Peyer's patch (tissue), 4 donors: Measurements from ENCODE around the gene PSMB3. TPM values are rescaled to one million over a fixed set of nuclear protein-coding genes. Genes with fewer than 3 reads are reported as not detected.
A peak's percentile ranks its signal among the peaks of the same experiment; 100 is the strongest.

Source experiments
- DNase-seq, 3 donors: peaks; one replicate each; pipeline ENCODE4 v3.0.0-alpha.2; 2017 to 2019
- H3K27ac ChIP-seq, 4 donors: fragments of 200-600 bp; sonication (generic); one replicate each; pipeline ENCODE4 v1.5.1; 2016 to 2019
- H3K27me3 ChIP-seq, 2 donors: fragments of 200-600 bp; sonication (generic); one replicate each; pipeline ENCODE4 v1.5.1; 2019
- H3K36me3 ChIP-seq, 3 donors: fragments of 200-600 bp; sonication (generic); one replicate each; pipeline ENCODE4 v1.5.1; 2016 to 2019
- H3K4me1 ChIP-seq, 4 donors: fragments of 200-600 bp; sonication (generic); one replicate each; pipeline ENCODE4 v1.5.1; 2016 to 2019
- H3K4me3 ChIP-seq, 4 donors: fragments of 200-600 bp; sonication (generic); 1 replicate in 3 of 4; 2 replicates in 1 of 4; pipeline ENCODE4 v1.5.1; 2016 to 2019; ENCODE audit warnings: mild to moderate bottlenecking in 1 of 4
- H3K9me3 ChIP-seq, 4 donors: fragments of 200-600 bp; sonication (generic); one replicate each; pipeline ENCODE4 v1.5.1; 2016 to 2019; ENCODE audit warnings: mild to moderate bottlenecking in 1 of 4
- CTCF ChIP-seq, 6 experiments: fragments of 450-650 bp in 4 of 6; fragments of 200-600 bp in 2 of 6; sonication (generic) in 1 of 6; IDR thresholded peaks; one replicate each; pipeline ENCODE4 v1.5.1; 2017 to 2019; ENCODE audit warnings: antibody characterized with exemption in 6 of 6, mild to moderate bottlenecking in 3 of 6, moderate library complexity in 1 of 6
- POLR2A ChIP-seq, 2 donors: fragments of 450-650 bp; IDR thresholded peaks; one replicate each; pipeline ENCODE4 v1.5.1; 2017; ENCODE audit warnings: antibody characterized with exemption in 2 of 2, mild to moderate bottlenecking in 2 of 2, moderate library complexity in 2 of 2
- total RNA-seq, 4 donors: library from RNA; depleted of rRNA; stranded (reverse); fragments of >200 nt; gene quantifications; one replicate each; pipeline ENCODE4 v1.1.0, GENCODE V29; 2016

The PSMB3 gene
- total RNA-seq, 4 donors from 2014 or later = 106 to 165 (median 109) TPM

- TF ChIP-seq POLR2A (IDR thresholded peaks at IDR 0.05) = no peak
- TF ChIP-seq CTCF (IDR thresholded peaks at IDR 0.05) = no peak
- H3K27ac ChIP-seq = peak overlapping the region in 1 of 4 donors; percentile 86
- no peaks in the 10 kb centered on the region for H3K27me3 ChIP-seq
- no peaks in the 10 kb centered on the region for H3K9me3 ChIP-seq
- peaks cover 0 to 32% (median 0%) of the 10 kb centered on the region in 3 donors for H3K36me3 ChIP-seq
- DNase-seq = peak in 1 of 3 donors; percentile 19
- peaks cover 0 to 67% (median 2%) of the 10 kb centered on the region in 4 donors for H3K4me1 ChIP-seq
- no peak overlapping the region for H3K4me3 ChIP-seq
These were observed 11.7 kb upstream of the PSMB3 start for GRCh38 chr17:38740806-38741205.

DNA sequence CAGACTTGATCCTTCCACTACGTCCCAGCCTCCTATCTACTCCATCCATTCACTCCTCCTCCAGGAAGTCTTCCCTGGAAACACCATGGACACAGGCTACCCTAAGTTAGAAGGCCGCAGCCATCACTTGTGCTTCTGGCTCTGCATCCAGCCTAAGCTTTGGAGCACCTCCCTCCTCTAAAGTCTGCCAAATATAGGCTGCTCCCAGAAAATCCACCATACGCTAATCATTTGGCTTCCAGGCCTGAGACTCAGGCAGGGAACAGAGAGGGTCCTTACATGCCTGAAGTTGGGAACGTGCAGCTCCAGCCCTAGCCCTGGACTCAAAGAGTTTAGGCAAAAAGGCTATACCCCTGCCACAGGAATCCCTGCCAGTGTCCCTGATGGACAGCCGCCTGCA, 11.1 kb upstream of the PSMB3 start:
- Histone ChIP-seq H3K4me1 (peaks cover 1 to 73% (median 3%) of the 10 kb centered on the region in 4 donors), H3K36me3 (peaks cover 0 to 26% (median 0%) of the 10 kb centered on the region in 3 donors), H3K27ac (peak overlapping the region in 3 of 4 donors; percentile 59 to 86 (median 85)), H3K9me3 (no peaks in the 10 kb centered on the region), H3K27me3 (no peaks in the 10 kb centered on the region), H3K4me3 (no peak overlapping the region)
- DNase-seq = peak in 1 of 3 donors; percentile 31
- TF ChIP-seq CTCF (IDR thresholded peaks at IDR 0.05) (no peak), POLR2A (IDR thresholded peaks at IDR 0.05) (no peak)

DNA sequence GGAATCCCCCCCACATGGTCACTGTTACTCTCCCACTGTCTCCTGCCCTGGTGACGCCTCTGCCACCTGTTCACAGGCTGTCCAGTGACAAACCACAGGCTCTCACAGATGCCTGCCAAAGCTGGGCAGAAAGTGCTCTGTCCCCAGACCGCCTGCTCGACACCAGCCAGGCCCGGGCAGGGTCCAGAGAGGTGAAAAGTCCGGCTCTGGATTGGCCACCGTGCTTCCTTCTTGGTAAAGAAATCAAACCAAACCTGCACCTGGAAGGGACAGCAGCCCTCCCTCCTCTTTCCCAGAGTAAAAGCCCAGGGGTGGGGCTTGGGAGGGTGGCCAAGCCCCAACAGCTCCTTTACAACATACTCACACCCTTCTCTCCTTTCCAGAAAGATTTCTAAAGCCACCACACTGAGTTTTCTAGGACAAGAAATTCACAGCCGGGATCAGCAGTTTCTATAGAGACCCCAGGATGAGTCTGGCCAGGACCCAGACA, 10.6 kb upstream of the PSMB3 start:
- Histone ChIP-seq H3K27ac (peak overlapping the region in 3 of 4 donors; percentile 59 to 86 (median 85)), H3K4me3 (peak overlapping the region in 1 of 4 donors; percentile 9), H3K9me3 (no peaks in the 10 kb centered on the region), H3K27me3 (no peaks in the 10 kb centered on the region), H3K4me1 (peaks cover 6 to 78% (median 7%) of the 10 kb centered on the region in 4 donors), H3K36me3 (peaks cover 0 to 21% (median 0%) of the 10 kb centered on the region in 3 donors)
- TF ChIP-seq CTCF (IDR thresholded peaks at IDR 0.05) = no peak
- TF ChIP-seq POLR2A (IDR thresholded peaks at IDR 0.05) = no peak
- DNase-seq = peak in 2 of 3 donors; percentile 73 to 84

GRCh38 chr17:38742411-38743308, 9.9 kb upstream of the PSMB3 start:
- peaks cover 7 to 83% (median 12%) of the 10 kb centered on the region in 4 donors for H3K4me1 ChIP-seq
- H3K9me3 ChIP-seq = no peaks in the 10 kb centered on the region
- DNase-seq = peak in 2 of 3 donors; percentile 71 to 75
- H3K27me3 ChIP-seq = no peaks in the 10 kb centered on the region
- peak overlapping the region in 3 of 4 donors; percentile 59 to 86 (median 85) for H3K27ac ChIP-seq
- peak overlapping the region in 1 of 4 donors; percentile 9 for H3K4me3 ChIP-seq
- H3K36me3 ChIP-seq = peaks cover 0 to 18% (median 0%) of the 10 kb centered on the region in 3 donors
- TF ChIP-seq POLR2A (IDR thresholded peaks at IDR 0.05) (peak in 1 of 2 donors; percentile 19), CTCF (IDR thresholded peaks at IDR 0.05) (no peak)

DNA sequence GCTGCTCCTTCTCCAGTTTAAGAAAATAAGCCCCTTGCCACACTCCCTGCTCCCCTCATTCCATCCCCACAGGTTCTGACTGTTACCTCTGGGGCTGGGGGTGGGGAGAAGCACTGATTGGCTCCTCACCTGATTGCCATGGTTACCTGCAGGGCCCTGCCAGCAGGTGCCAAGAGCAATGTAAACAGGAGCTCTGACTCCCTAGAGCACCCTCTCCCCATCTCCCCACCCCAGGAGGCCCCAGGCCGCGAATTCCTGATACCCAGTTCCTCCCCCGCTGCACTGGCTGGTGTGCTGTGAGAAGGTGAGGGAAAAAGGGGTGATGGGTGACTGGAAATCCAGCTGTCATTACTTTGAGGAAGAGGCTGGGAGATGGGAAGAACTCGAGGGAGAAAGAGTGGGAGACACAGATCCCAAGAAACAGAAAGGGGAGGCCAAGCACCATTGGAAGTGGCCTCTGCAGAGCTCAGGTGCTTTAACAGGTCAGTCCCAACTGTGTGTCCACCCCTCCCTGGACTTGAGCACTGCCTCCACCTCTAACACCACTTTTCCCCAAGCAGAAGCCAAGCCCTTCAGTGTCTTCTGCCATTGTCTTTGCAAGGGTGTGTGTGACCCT, 8.9 kb upstream of the PSMB3 start:
- H3K27ac ChIP-seq = peak overlapping the region in 2 of 4 donors; percentile 55 to 86
- no peak overlapping the region for H3K4me3 ChIP-seq
- DNase-seq = peak in 1 of 3 donors; percentile 44
- no peaks in the 10 kb centered on the region for H3K9me3 ChIP-seq
- H3K36me3 ChIP-seq = peaks cover 0 to 10% (median 0%) of the 10 kb centered on the region in 3 donors
- no peaks in the 10 kb centered on the region for H3K27me3 ChIP-seq
- no peak for TF ChIP-seq CTCF (IDR thresholded peaks at IDR 0.05)
- TF ChIP-seq POLR2A (IDR thresholded peaks at IDR 0.05) = no peak
- peaks cover 7 to 80% (median 19%) of the 10 kb centered on the region in 4 donors for H3K4me1 ChIP-seq
